Caco-2 (cell line): Measurements from ENCODE around the gene MAGI1. TPM values are rescaled to one million over a fixed set of nuclear protein-coding genes. Genes with fewer than 3 reads are reported as not detected.

Experiments
- BruUV-seq: library from RNA; stranded (reverse); fragments of 400-500 nt; replicated peaks from 2 replicates; lab custom pipeline; 2021; lab: Mats Ljungman, UMichigan
- CTCF ChIA-PET: fragments of 300-600 bp; sonication (Branson Sonifier 250); formaldehyde crosslinking; loops from one replicate; lab custom pipeline; 2022; ENCODE audit warnings: antibody characterized with exemption; lab: Charles Lee
- POLR2A ChIA-PET: fragments of 300-600 bp; sonication (Branson Sonifier 250); formaldehyde crosslinking; loops from one replicate; lab custom pipeline; 2022; ENCODE audit warnings: antibody characterized with exemption; lab: Charles Lee
- DNase-seq, 2 experiments: peaks; one replicate each; pipeline versions ENCODE4 v3.0.0 to v3.0.0-alpha.2; 2020 to 2022
- H3K27me3 ChIP-seq: replicated peaks from 2 replicates; pipeline ENCODE4 v1.6.0; 2011; ENCODE audit warnings: low read length; ENCODE audit not compliant: control insufficient read depth, insufficient read depth
- H3K36me3 ChIP-seq: 2 replicates; pipeline ENCODE4 v1.5.1; 2011; ENCODE audit warnings: low read length; ENCODE audit not compliant: control insufficient read depth, insufficient read depth
- H3K4me1 ChIP-seq: fragments of 250-450 bp; sonication (Bioruptor Pico); 2 replicates; pipeline ENCODE4 v1.5.1; 2020; ENCODE audit warnings: mild to moderate bottlenecking
- H3K4me3 ChIP-seq: 2 replicates; pipeline ENCODE4 v1.5.1; 2011; ENCODE audit warnings: low read depth, mild to moderate bottlenecking, control low read depth, low read length
- H3K9me3 ChIP-seq: fragments of 250-450 bp; sonication (Bioruptor Pico); 2 replicates; pipeline ENCODE4 v1.5.1; 2020; ENCODE audit warnings: mild to moderate bottlenecking, moderate library complexity
- H3K27ac Mint-ChIP-seq: one replicate; pipeline ENCODE4 v1.8.0; 2022; ENCODE audit warnings: mixed read lengths; ENCODE audit not compliant: unreplicated experiment
- H3K27me3 Mint-ChIP-seq: one replicate; pipeline ENCODE4 v1.8.0; 2022; ENCODE audit warnings: mixed read lengths; ENCODE audit not compliant: insufficient read depth, unreplicated experiment
- H3K36me3 Mint-ChIP-seq: one replicate; pipeline ENCODE4 v1.8.0; 2022; ENCODE audit warnings: mild to moderate bottlenecking, mixed read lengths; ENCODE audit not compliant: insufficient read depth, unreplicated experiment
- H3K4me1 Mint-ChIP-seq: one replicate; pipeline ENCODE4 v1.8.0; 2022; ENCODE audit warnings: low read depth, mixed read lengths; ENCODE audit not compliant: unreplicated experiment
- H3K4me3 Mint-ChIP-seq: one replicate; pipeline ENCODE4 v1.8.0; 2022; ENCODE audit warnings: mild to moderate bottlenecking, moderate library complexity, mixed read lengths; ENCODE audit not compliant: unreplicated experiment
- H3K9me3 Mint-ChIP-seq: one replicate; pipeline ENCODE4 v1.8.0; 2022; ENCODE audit warnings: mixed read lengths; ENCODE audit not compliant: unreplicated experiment
- CTCF ChIP-seq, 2 experiments: fragments of 200-600 bp in 1 of 2; IDR thresholded peaks; 1 replicate in 1 of 2; 2 replicates in 1 of 2; pipeline versions ENCODE4 v1.5.1 to v1.8.0; 2011 to 2022; ENCODE audit warnings: antibody characterized with exemption in 1 of 2, control low read depth in 1 of 2, inconsistent platforms in 1 of 2, low read depth in 1 of 2, low read length in 1 of 2, mild to moderate bottlenecking in 1 of 2, moderate library complexity in 1 of 2; ENCODE audit not compliant: insufficient read depth in 1 of 2, severe bottlenecking in 1 of 2, unreplicated experiment in 1 of 2
- intact Hi-C: fragments of 100-400 bp; cut with micrococcal nuclease; formaldehyde crosslinking; loops from one replicate; pipeline ENCODE4 v1.10.0; 2022; ENCODE audit not compliant: unreplicated experiment
- total RNA-seq: library from RNA; stranded (reverse); gene quantifications from 2 replicates; pipeline ENCODE4 v1.2.3, GENCODE V29; 2022

The MAGI1 gene
- total RNA-seq, 1 experiment from 2014 or later, result 64.9 TPM

- Histone ChIP-seq H3K36me3 (no peaks in the 10 kb centered on the region), H3K9me3 (no peaks in the 10 kb centered on the region), H3K4me1 (peaks cover 62% of the 10 kb centered on the region), H3K4me3 (no peak overlapping the region), H3K27me3 (no peaks in the 10 kb centered on the region)
- peaks cover under 1% of the 10 kb centered on the region for H3K36me3 Mint-ChIP-seq
- H3K9me3 Mint-ChIP-seq, result no peaks in the 10 kb centered on the region
- ChIA-PET POLR2A (no interaction called here), CTCF (no interaction called here)
- no peak overlapping the region for H3K27ac Mint-ChIP-seq
- no TSS peak for BruUV-seq
- no peak for DNase-seq
- H3K4me1 Mint-ChIP-seq, result peaks cover 20% of the 10 kb centered on the region
- no peak for TF ChIP-seq CTCF (IDR thresholded peaks at IDR 0.05; ENCODE audit: insufficient read depth in 1 of 2, low read depth in 1 of 2, low read length in 1 of 2, severe bottlenecking in 1 of 2, unreplicated experiment in 1 of 2)
- no peak overlapping the region for H3K4me3 Mint-ChIP-seq
- intact Hi-C loops, result no loop called here
- no peaks in the 10 kb centered on the region for H3K27me3 Mint-ChIP-seq
Measured at GRCh38 chr3:66014056-66014455, 24.7 kb downstream of the MAGI1 start.

- no TSS peak for BruUV-seq
Measured at GRCh38 chr3:66012711-66013110, 26.0 kb downstream of the MAGI1 start.

GRCh38 chr3:66010739-66011655, 27.7 kb downstream of the MAGI1 start:
- H3K36me3 ChIP-seq, result no peaks in the 10 kb centered on the region
- intact Hi-C loops, result no loop called here
- peak overlapping the region; percentile 53 for H3K27ac Mint-ChIP-seq
- peaks cover 8% of the 10 kb centered on the region for H3K4me1 Mint-ChIP-seq
- no peaks in the 10 kb centered on the region for H3K9me3 Mint-ChIP-seq
- H3K9me3 ChIP-seq, result no peaks in the 10 kb centered on the region
- ChIA-PET CTCF (interaction anchor here (0.6 to 0.9 kb wide), 2 partner anchors 22 to 238 kb away, joined by 3 read pairs; no protein-coding TSS in a partner anchor), POLR2A (no interaction called here)
- peak in 1 of 2 experiments; percentile 20 for TF ChIP-seq CTCF (IDR thresholded peaks at IDR 0.05; ENCODE audit: insufficient read depth in 1 of 2, low read depth in 1 of 2, low read length in 1 of 2, severe bottlenecking in 1 of 2, unreplicated experiment in 1 of 2)
- H3K27me3 ChIP-seq, result no peaks in the 10 kb centered on the region
- H3K4me3 Mint-ChIP-seq, result no peak overlapping the region
- no peaks in the 10 kb centered on the region for H3K36me3 Mint-ChIP-seq
- peaks cover 48% of the 10 kb centered on the region for H3K4me1 ChIP-seq
- no peak overlapping the region for H3K4me3 ChIP-seq
- peak; percentile 30 to 43 for DNase-seq
- BruUV-seq, result no TSS peak
- no peaks in the 10 kb centered on the region for H3K27me3 Mint-ChIP-seq

More at GRCh38 chr3:66012711-66013110, 26.0 kb downstream of the MAGI1 start:
- Mint-ChIP-seq H3K27me3 (no peaks in the 10 kb centered on the region), H3K9me3 (no peaks in the 10 kb centered on the region), H3K36me3 (no peaks in the 10 kb centered on the region), H3K4me1 (peaks cover 16% of the 10 kb centered on the region), H3K4me3 (no peak overlapping the region), H3K27ac (no peak overlapping the region)
- no peaks in the 10 kb centered on the region for H3K36me3 ChIP-seq
- no peaks in the 10 kb centered on the region for H3K27me3 ChIP-seq
- CTCF ChIA-PET, result no interaction called here
- intact Hi-C loops, result no loop called here
- H3K9me3 ChIP-seq, result no peaks in the 10 kb centered on the region
- no peak overlapping the region for H3K4me3 ChIP-seq
- DNase-seq, result no peak
- POLR2A ChIA-PET, result no interaction called here
- H3K4me1 ChIP-seq, result peaks cover 53% of the 10 kb centered on the region
- TF ChIP-seq CTCF (IDR thresholded peaks at IDR 0.05; ENCODE audit: insufficient read depth in 1 of 2, low read depth in 1 of 2, low read length in 1 of 2, severe bottlenecking in 1 of 2, unreplicated experiment in 1 of 2), result no peak
